ENCODE results near the gene HOXA6.
A peak's percentile ranks its signal among the peaks of the same experiment; 100 is the strongest.

HOXA6 gene

GRCh38 chr7:27163288-27164044, 15.9 kb upstream of the HOXA6 start:
- no peak for TF ChIP-seq CTCF (IDR thresholded peaks at IDR 0.05; ENCODE audit: low read depth, low read length, missing control alignments)
- H3K4me3 ChIP-seq (replicated peaks; ENCODE audit: low read depth, low read length), result peak overlapping the region; percentile 83
- no peak for DNase-seq (ENCODE audit: extremely low read depth, low read depth)

GRCh38 chr7:27162561-27163287, 15.2 kb upstream of the HOXA6 start:
- no peak for DNase-seq (ENCODE audit: extremely low read depth, low read depth)
- no peak for TF ChIP-seq CTCF (IDR thresholded peaks at IDR 0.05; ENCODE audit: low read depth, low read length, missing control alignments)
- peak overlapping the region; percentile 83 for H3K4me3 ChIP-seq (replicated peaks; ENCODE audit: low read depth, low read length)

GRCh38 chr7:27161721-27162560, 14.4 kb upstream of the HOXA6 start:
- TF ChIP-seq CTCF (IDR thresholded peaks at IDR 0.05; ENCODE audit: low read depth, low read length, missing control alignments), result no peak
- H3K4me3 ChIP-seq (replicated peaks; ENCODE audit: low read depth, low read length), result peak overlapping the region; percentile 83
- DNase-seq (ENCODE audit: extremely low read depth, low read depth), result no peak

- no peak for TF ChIP-seq CTCF (IDR thresholded peaks at IDR 0.05; ENCODE audit: low read depth, low read length, missing control alignments)
- DNase-seq (ENCODE audit: extremely low read depth, low read depth), result no peak
- H3K4me3 ChIP-seq (replicated peaks; ENCODE audit: low read depth, low read length), result peak overlapping the region; percentile 40
These were observed 13.7 kb upstream of the HOXA6 start for GRCh38 chr7:27161214-27161720.

- H3K4me3 ChIP-seq (replicated peaks; ENCODE audit: low read depth, low read length), result peak overlapping the region; percentile 40
- no peak for DNase-seq (ENCODE audit: extremely low read depth, low read depth)
- TF ChIP-seq CTCF (IDR thresholded peaks at IDR 0.05; ENCODE audit: low read depth, low read length, missing control alignments), result peak; percentile 87
These were observed 13.1 kb upstream of the HOXA6 start for GRCh38 chr7:27160546-27161213.

GRCh38 chr7:27160145-27160545, 12.6 kb upstream of the HOXA6 start:
- DNase-seq (ENCODE audit: extremely low read depth, low read depth), result no peak
- no peak for TF ChIP-seq CTCF (IDR thresholded peaks at IDR 0.05; ENCODE audit: low read depth, low read length, missing control alignments)
- H3K4me3 ChIP-seq (replicated peaks; ENCODE audit: low read depth, low read length), result no peak overlapping the region

Data from HFF-Myc (cell line).